Pancreas (tissue), 10 donors: ENCODE results near the gene SEC14L1. TPM values are rescaled to one million over a fixed set of nuclear protein-coding genes. Genes with fewer than 3 reads are reported as not detected.

Source experiments
- ATAC-seq, 4 donors: fragments of 200-7000 bp; cut with Tn5 transposase; one replicate each; pipeline versions ENCODE4 v1.8.0 to v1.9.1; 2020; ENCODE audit warnings: mild to moderate bottlenecking in 4 of 4, moderate library complexity in 4 of 4
- DNase-seq, 6 donors: peaks; one replicate each; pipeline ENCODE4 v3.0.0-alpha.2; 2020
- FAIRE-seq: peaks from 2 replicates; lab custom pipeline; 2012; peaks lifted over from hg19 to GRCh38; lab: Jason Lieb, UNC
- H3K27ac ChIP-seq, 4 donors: fragments of 200-600 bp; sonication (generic); 1 replicate in 3 of 4; 2 replicates in 1 of 4; pipeline versions ENCODE4 v1.5.0 to v1.8.0; 2020
- H3K27me3 ChIP-seq, 4 donors: fragments of 200-600 bp; one replicate each; pipeline ENCODE4 v1.8.0; 2021
- H3K36me3 ChIP-seq, 3 donors: fragments of 200-600 bp; sonication (generic) in 1 of 3; one replicate each; pipeline versions ENCODE4 v1.5.0 to v1.8.0; 2020 to 2021
- H3K4me1 ChIP-seq, 3 donors: fragments of 200-600 bp; one replicate each; pipeline ENCODE4 v1.8.0; 2021
- H3K4me3 ChIP-seq, 4 donors: fragments of 200-600 bp; sonication (generic) in 2 of 4; one replicate each; pipeline versions ENCODE4 v1.5.0 to v1.8.0; 2020 to 2021
- H3K9me3 ChIP-seq, 4 donors: fragments of 200-600 bp; one replicate each; pipeline ENCODE4 v1.8.0; 2021
- CTCF ChIP-seq, 4 donors: fragments of 200-600 bp; sonication (generic) in 3 of 4; IDR thresholded peaks; one replicate each; pipeline versions ENCODE4 v1.5.0 to v1.8.0; 2021; ENCODE audit warnings: antibody characterized with exemption in 4 of 4
- WGBS, 2 donors: extraction: QIAGEN DNeasy Blood & Tissue Kit; methylation state at CpG; one replicate each; pipeline ENCODE4 v1.1.7; 2013; 5-methylcytosine and 5-hydroxymethylcytosine counted together
- intact Hi-C, 3 donors: fragments of 100-400 bp; cut with DNase I; formaldehyde crosslinking; loops; one replicate each; pipeline versions ENCODE4 v1.11.1 to v1.14.2; 2022
- polyA plus RNA-seq, 2 donors: library from polyadenylated mRNA; stranded (reverse); fragments of 200-250 nt; gene quantifications; one replicate each; pipeline ENCODE4 v1.2.3, GENCODE V29; 2013
- total RNA-seq, 6 donors: library from RNA; stranded (reverse); fragmentation: NEBNext Ultra II Directional in 4 of 6; extraction: Animal tissue kit (Norgen Biotek cat#: 25700) in 4 of 6; gene quantifications; one replicate each; pipeline versions ENCODE4 v1.2.1 to v1.2.4, GENCODE V29; 2021 to 2023
- donor health status: healthy with polysubstance abuse.
- donor health status: DM: no; HTN: no; CAD: no; lungs with moderate emphysema.
- donor health status: DM: no; HTN: no; CAD: no.
- donor health status: control.
- donor health status: control.
- donor health status: Bipolar disorder and iron deficiency.
- donor health status: DM: yes; HTN: yes; CAD: no.
- donor health status: DM: no; HTN: no; CAD: no.
- donor health status: DM: no; HTN: no; CAD: no.
- donor health status: DM: yes; HTN: yes; CAD: no.

Gene SEC14L1
- total and polyA plus RNA-seq, 8 donors: 17.8 to 45.5 (median 31.8) TPM

- intact Hi-C loops: no loop called here
- peak in 1 of 4 donors; percentile 22 for ATAC-seq
- no peak for FAIRE-seq
- H3K4me3 ChIP-seq: no peak overlapping the region
- 88 to 90% methylated on average over 21 of the region's 21 CpGs for WGBS, 2 donors
- peaks cover 3 to 72% (median 26%) of the 10 kb centered on the region in 3 donors for H3K36me3 ChIP-seq
- TF ChIP-seq CTCF (IDR thresholded peaks at IDR 0.05): no peak
- no peaks in the 10 kb centered on the region for H3K9me3 ChIP-seq
- H3K4me1 ChIP-seq: peaks cover 0 to 10% (median 6%) of the 10 kb centered on the region in 3 donors
- H3K27me3 ChIP-seq: no peaks in the 10 kb centered on the region
- no peak overlapping the region for H3K27ac ChIP-seq
- DNase-seq: peak in 1 of 6 donors; percentile 42
Measured at GRCh38 chr17:77212081-77212832, 71.5 kb downstream of the SEC14L1 start.

GRCh38 chr17:77212833-77213777, 72.3 kb downstream of the SEC14L1 start:
- ATAC-seq: no peak
- no peak for TF ChIP-seq CTCF (IDR thresholded peaks at IDR 0.05)
- no peak overlapping the region for H3K4me3 ChIP-seq
- no peak overlapping the region for H3K27ac ChIP-seq
- DNase-seq: peak in 1 of 6 donors; percentile 41
- WGBS, 2 donors: 87 to 91% methylated on average over 40 of the region's 40 CpGs
- peaks cover 4 to 76% (median 26%) of the 10 kb centered on the region in 3 donors for H3K36me3 ChIP-seq
- intact Hi-C loops: no loop called here
- peaks cover 0 to 10% (median 3%) of the 10 kb centered on the region in 3 donors for H3K4me1 ChIP-seq
- no peaks in the 10 kb centered on the region for H3K9me3 ChIP-seq
- no peaks in the 10 kb centered on the region for H3K27me3 ChIP-seq
- no peak for FAIRE-seq

- DNase-seq (no peak), ATAC-seq (no peak), FAIRE-seq (no peak)
- intact Hi-C loops: no loop called here
- Histone ChIP-seq H3K27me3 (no peaks in the 10 kb centered on the region), H3K9me3 (no peaks in the 10 kb centered on the region), H3K27ac (no peak overlapping the region), H3K36me3 (peaks cover 4 to 72% (median 26%) of the 10 kb centered on the region in 3 donors), H3K4me1 (peaks cover 0 to 8% (median 0%) of the 10 kb centered on the region in 3 donors), H3K4me3 (no peak overlapping the region)
- no peak for TF ChIP-seq CTCF (IDR thresholded peaks at IDR 0.05)
- WGBS, 2 donors: 92 to 97% methylated on average over 17 of the region's 17 CpGs
Measured at GRCh38 chr17:77213778-77214132, 73.0 kb downstream of the SEC14L1 start.

GRCh38 chr17:77214328-77214727, 73.6 kb downstream of the SEC14L1 start:
- TF ChIP-seq CTCF (IDR thresholded peaks at IDR 0.05): no peak
- Histone ChIP-seq H3K9me3 (no peaks in the 10 kb centered on the region), H3K4me3 (no peak overlapping the region), H3K36me3 (peaks cover 4 to 66% (median 26%) of the 10 kb centered on the region in 3 donors), H3K27ac (no peak overlapping the region), H3K27me3 (no peaks in the 10 kb centered on the region), H3K4me1 (peaks cover 0 to 3% (median 0%) of the 10 kb centered on the region in 3 donors)
- intact Hi-C loops: no loop called here
- DNase-seq (no peak), ATAC-seq (no peak), FAIRE-seq (no peak)
- 90 to 93% methylated on average over 12 of the region's 12 CpGs for WGBS, 2 donors
